ENCODE data around the gene YWHAB. TPM values are rescaled to one million over a fixed set of nuclear protein-coding genes. Genes with fewer than 3 reads are reported as not detected.
A peak's percentile ranks its signal among the peaks of the same experiment; 100 is the strongest.

Gene YWHAB
- total RNA-seq, 1 experiment from 2014 or later: 216 TPM

DNA sequence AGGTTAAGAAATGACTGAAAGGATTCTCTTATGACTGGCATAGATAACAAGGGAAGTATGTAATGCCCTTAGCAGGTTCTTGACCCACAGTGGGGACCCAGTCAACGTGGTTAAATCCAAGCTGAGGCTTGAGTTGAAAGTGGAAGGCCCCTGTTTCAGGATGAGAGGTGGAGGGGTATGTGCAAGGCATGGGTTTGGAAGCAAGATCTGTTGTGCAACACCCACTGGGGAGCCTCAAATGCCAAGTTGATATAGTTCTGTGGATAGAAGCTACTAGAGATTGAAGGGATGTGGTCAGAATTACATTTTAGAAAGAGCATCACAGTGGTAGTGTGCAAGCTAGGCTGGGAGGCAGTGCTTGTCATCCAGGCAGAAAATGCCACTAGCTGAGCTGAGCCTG, 29.4 kb downstream of the YWHAB start (continued):
- no peak for TF ChIP-seq ZNF512 (CRISPR knock-in tag; IDR thresholded peaks at IDR 0.05; ENCODE audit: borderline replicate concordance)
- TF ChIP-seq, protein P1, sequence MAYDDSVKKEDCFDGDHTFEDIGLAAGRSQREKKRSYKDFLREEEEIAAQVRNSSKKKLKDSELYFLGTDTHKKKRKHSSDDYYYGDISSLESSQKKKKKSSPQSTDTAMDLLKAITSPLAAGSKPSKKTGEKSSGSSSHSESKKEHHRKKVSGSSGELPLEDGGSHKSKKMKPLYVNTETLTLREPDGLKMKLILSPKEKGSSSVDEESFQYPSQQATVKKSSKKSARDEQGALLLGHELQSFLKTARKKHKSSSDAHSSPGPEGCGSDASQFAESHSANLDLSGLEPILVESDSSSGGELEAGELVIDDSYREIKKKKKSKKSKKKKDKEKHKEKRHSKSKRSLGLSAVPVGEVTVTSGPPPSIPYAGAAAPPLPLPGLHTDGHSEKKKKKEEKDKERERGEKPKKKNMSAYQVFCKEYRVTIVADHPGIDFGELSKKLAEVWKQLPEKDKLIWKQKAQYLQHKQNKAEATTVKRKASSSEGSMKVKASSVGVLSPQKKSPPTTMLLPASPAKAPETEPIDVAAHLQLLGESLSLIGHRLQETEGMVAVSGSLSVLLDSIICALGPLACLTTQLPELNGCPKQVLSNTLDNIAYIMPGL (CRISPR knock-in tag; IDR thresholded peaks at IDR 0.05): no peak
- no peak for TF ChIP-seq SOX15 (CRISPR knock-in tag; IDR thresholded peaks at IDR 0.05)
- TF ChIP-seq OVOL2 (CRISPR knock-in tag; IDR thresholded peaks at IDR 0.05; ENCODE audit: borderline replicate concordance): no peak
- no peak for TF ChIP-seq SMAD4 (CRISPR knock-in tag; IDR thresholded peaks at IDR 0.05)

DNA sequence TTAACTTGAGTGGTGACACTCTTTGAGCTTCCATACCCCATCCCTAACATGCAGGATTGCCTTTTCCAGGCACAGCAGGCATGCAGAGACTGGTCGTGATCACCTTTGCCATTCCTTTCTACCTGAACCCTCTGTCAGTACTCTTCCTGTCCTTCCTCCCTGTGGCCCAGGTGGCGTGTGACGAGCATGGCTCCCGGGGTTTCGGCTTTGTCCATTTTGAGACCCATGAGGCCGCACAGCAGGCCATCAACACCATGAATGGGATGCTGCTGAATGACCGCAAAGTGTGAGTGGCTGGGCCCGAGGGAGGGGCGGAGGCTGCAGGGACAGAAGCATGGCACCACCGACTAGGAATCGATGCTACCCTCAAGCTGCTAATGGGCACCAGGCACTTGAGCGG, 31.1 kb downstream of the YWHAB start:
- CTCF ChIA-PET: interaction anchor here (0.7 kb wide), 1 partner anchor 222 kb away, joined by 3 read pairs; no protein-coding TSS in a partner anchor
- ATAC-seq (no peak), DNase-seq (ENCODE audit: low spot score) (no peak)

GRCh38 chr20:44917399-44917798, 31.9 kb downstream of the YWHAB start:
- CTCF ChIA-PET: interaction anchor here (0.7 to 1.1 kb wide), 2 partner anchors 165 to 222 kb away, joined by 3 read pairs; no protein-coding TSS in a partner anchor
- H3K36me3 Mint-ChIP-seq: peaks cover 59% of the 10 kb centered on the region
- POLR2A ChIA-PET: no interaction called here

More for the DNA sequence above, 31.1 kb downstream of the YWHAB start:
- no peaks in the 10 kb centered on the region for H3K27me3 Mint-ChIP-seq (ENCODE audit: low read depth)
- peaks cover 5% of the 10 kb centered on the region for H3K4me1 Mint-ChIP-seq
- H3K27ac Mint-ChIP-seq: peak overlapping the region; percentile 65; the same call in 1 of the 2 replicates
- H3K36me3 Mint-ChIP-seq: peaks cover 61% of the 10 kb centered on the region
- TF ChIP-seq TEAD1 (CRISPR knock-in tag; IDR thresholded peaks at IDR 0.05) (no peak), ZNF423 (CRISPR knock-in tag; IDR thresholded peaks at IDR 0.05) (peak; percentile 34; the same call in 1 of the 2 replicates)
- H3K4me3 Mint-ChIP-seq: no peak overlapping the region
- H3K9me3 Mint-ChIP-seq: no peaks in the 10 kb centered on the region
- POLR2A ChIA-PET: no interaction called here

DNA sequence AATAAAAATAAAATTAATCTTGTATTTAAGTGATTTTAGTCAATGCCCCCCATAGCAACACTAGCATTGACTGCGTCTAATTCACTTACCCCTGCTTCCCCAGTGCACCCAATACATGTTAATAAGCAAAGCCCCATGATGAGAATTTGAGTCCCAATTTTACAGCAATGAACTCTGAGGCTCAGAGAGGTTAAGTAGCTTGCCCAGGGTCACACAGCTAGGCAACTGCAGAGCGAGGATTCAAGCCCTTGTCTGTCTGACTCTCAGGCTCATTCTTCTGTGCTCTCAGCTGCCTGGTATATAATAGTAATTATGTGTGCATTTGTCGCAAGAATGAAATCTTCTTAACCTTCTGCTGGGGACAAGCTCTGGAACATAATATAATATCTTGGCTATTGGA, 32.8 kb downstream of the YWHAB start:
- H3K4me3 Mint-ChIP-seq: no peak overlapping the region
- no peak for DNase-seq (ENCODE audit: low spot score)
- ChIA-PET POLR2A (no interaction called here), CTCF (interaction anchor here (1.1 kb wide), 1 partner anchor 166 kb away, joined by 3 read pairs; no protein-coding TSS in a partner anchor)
- H3K27me3 Mint-ChIP-seq (ENCODE audit: low read depth): no peaks in the 10 kb centered on the region
- no peaks in the 10 kb centered on the region for H3K4me1 Mint-ChIP-seq
- TF ChIP-seq, protein P2, sequence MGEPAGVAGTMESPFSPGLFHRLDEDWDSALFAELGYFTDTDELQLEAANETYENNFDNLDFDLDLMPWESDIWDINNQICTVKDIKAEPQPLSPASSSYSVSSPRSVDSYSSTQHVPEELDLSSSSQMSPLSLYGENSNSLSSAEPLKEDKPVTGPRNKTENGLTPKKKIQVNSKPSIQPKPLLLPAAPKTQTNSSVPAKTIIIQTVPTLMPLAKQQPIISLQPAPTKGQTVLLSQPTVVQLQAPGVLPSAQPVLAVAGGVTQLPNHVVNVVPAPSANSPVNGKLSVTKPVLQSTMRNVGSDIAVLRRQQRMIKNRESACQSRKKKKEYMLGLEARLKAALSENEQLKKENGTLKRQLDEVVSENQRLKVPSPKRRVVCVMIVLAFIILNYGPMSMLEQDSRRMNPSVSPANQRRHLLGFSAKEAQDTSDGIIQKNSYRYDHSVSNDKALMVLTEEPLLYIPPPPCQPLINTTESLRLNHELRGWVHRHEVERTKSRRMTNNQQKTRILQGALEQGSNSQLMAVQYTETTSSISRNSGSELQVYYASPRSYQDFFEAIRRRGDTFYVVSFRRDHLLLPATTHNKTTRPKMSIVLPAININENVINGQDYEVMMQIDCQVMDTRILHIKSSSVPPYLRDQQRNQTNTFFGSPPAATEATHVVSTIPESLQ (CRISPR knock-in tag; IDR thresholded peaks at IDR 0.05): no peak
- no peak for ATAC-seq
- H3K36me3 Mint-ChIP-seq: peaks cover 59% of the 10 kb centered on the region
- H3K27ac Mint-ChIP-seq: no peak overlapping the region
- H3K9me3 Mint-ChIP-seq: no peaks in the 10 kb centered on the region

More at GRCh38 chr20:44917399-44917798, 31.9 kb downstream of the YWHAB start:
- Mint-ChIP-seq H3K9me3 (no peaks in the 10 kb centered on the region), H3K4me3 (no peak overlapping the region), H3K27me3 (ENCODE audit: low read depth) (no peaks in the 10 kb centered on the region), H3K27ac (no peak overlapping the region), H3K4me1 (no peaks in the 10 kb centered on the region)
- DNase-seq (ENCODE audit: low spot score): no peak
- ATAC-seq: no peak
- no peak for TF ChIP-seq FOXJ3 (CRISPR knock-in tag; IDR thresholded peaks at IDR 0.05; ENCODE audit: borderline replicate concordance)
- no peak for TF ChIP-seq E2F4 (CRISPR knock-in tag; IDR thresholded peaks at IDR 0.05; ENCODE audit: borderline replicate concordance, low read depth)
- no peak for TF ChIP-seq HMGA2 (CRISPR knock-in tag; IDR thresholded peaks at IDR 0.05)
- TF ChIP-seq RELA (CRISPR knock-in tag; IDR thresholded peaks at IDR 0.05; ENCODE audit: borderline replicate concordance): no peak
- no peak for TF ChIP-seq ZNF121 (CRISPR knock-in tag; IDR thresholded peaks at IDR 0.05)
- TF ChIP-seq ZNF232 (CRISPR knock-in tag; IDR thresholded peaks at IDR 0.05): no peak

All from WTC11 (cell line).